NCI-H2081 (cell line): ENCODE measurements around the gene HDAC9.

Source experiments
- DNase-seq, 2 experiments: peaks; one replicate each; lab custom pipeline; 2025; lab: John Stamatoyannopoulos, UW

Gene HDAC9

GRCh38 chr7:18555968-18556367 lies 60.4 kb downstream of the HDAC9 start:
- no peak for DNase-seq

GRCh38 chr7:18558503-18558902 lies 63.0 kb downstream of the HDAC9 start:
- DNase-seq, result no peak

- no peak for DNase-seq
These were observed 63.4 kb downstream of the HDAC9 start for GRCh38 chr7:18558910-18559309.

DNA sequence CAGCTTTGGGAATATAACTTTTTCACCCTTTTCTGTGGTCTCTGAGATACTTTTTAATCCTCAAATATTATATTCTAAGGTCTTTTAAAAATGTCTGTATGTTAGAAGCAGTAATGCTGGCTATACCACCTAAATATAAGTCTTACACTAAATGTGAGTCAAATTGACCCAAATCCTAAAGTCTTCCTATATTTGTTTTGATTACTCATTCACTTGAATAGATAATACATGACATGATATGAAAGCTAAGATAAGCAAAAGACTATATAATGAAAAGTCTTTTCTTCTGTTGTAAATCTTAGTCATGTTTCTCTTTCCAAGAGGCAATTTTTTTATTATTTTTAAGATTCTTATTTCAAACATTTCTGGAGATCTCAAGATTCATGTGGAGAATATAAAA lies 64.2 kb downstream of the HDAC9 start:
- no peak for DNase-seq

GRCh38 chr7:18564779-18565178 lies 69.2 kb downstream of the HDAC9 start:
- DNase-seq, result no peak

DNA sequence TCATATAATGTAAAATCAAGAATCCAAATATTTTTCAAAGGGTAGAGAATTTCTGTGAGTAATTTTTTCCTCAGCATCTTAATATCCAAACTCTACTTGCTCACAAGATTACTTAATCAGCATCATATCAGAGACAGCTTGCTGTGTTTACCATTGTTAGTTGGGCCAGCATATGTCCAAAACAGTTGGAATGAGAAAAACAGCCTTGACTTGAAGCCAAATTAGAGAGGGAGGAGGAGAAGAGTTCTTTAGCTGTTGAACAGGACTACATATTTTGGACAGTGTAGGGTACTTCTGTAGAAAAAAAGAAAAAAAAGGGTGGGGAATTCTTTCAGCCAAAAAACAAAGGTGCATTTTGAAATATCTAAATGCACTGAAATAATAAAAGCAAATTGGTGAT lies 69.8 kb downstream of the HDAC9 start:
- peak in 1 of 2 experiments; percentile 17 for DNase-seq

GRCh38 chr7:18566205-18566604 lies 70.7 kb downstream of the HDAC9 start:
- DNase-seq, result no peak

GRCh38 chr7:18566829-18567228 lies 71.3 kb downstream of the HDAC9 start:
- DNase-seq, result no peak

DNA sequence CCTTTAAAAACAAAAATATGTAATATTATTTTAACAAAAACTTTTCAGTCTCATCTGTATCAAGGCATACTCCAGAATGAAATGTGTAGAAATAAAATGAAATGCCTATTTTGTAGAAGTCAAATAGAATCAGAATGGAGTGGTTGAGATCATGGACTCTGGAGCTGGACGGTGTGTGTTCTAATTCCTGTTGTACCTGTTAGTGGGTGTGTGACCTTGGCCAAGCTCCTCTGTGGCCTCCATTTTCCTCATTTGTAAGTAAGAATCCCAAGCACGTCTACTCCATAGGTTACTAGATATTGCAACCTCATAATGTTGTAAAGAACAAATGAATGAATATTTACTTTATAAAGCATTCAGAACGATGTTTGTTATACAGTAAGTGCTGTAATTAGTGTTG lies 74.9 kb downstream of the HDAC9 start:
- DNase-seq, result peak in 1 of 2 experiments; percentile 70

- DNase-seq, result peak in 1 of 2 experiments; percentile 70
These were observed 75.4 kb downstream of the HDAC9 start for GRCh38 chr7:18570890-18571478.

- DNase-seq, result no peak
These were observed 76.6 kb downstream of the HDAC9 start for GRCh38 chr7:18572154-18572553.

- no peak for DNase-seq
These were observed 77.3 kb downstream of the HDAC9 start for GRCh38 chr7:18572885-18573284.

DNA sequence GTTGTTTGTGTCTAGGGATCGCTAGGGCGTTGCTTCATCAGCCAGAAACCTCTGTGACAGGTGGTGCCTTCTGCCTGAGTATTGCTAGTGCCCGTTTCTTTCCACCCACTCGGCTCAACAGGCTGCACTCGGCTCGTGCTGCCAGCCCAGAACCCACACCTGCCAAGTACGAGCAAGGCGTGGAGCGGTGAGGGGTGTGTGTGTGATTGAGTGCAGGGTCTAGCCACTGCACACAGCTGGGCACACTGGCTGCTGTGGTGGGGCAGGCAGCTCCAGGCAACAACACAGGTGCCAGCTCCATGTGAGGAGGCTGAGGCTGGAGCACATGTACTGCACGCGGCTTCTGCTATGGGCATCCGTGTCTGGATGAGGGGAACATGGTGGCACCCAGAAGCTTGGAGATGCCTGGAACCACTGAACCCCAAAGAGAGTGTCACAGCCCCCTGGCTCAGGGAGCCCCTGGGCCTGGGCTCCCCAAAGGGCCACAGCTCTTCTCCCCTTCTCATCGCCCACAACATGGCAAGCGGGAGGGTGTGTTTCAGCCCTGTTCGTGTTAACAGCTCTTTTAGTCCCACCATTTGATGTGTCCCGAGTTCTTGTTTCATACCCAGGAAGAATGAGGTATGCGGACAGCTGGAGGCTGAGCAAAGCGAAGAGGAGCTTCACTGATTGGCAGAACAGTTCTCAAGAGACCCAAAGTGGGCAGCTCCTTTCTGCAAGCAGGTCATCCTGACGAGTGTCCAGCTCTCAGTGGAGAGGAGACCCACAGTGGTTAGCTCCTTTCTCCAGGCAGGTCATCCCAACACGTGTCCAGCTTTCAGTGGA lies 78.1 kb downstream of the HDAC9 start:
- peak in 1 of 2 experiments; percentile 28 for DNase-seq

- DNase-seq, result no peak
These were observed 78.6 kb downstream of the HDAC9 start for GRCh38 chr7:18574235-18574540.

DNA sequence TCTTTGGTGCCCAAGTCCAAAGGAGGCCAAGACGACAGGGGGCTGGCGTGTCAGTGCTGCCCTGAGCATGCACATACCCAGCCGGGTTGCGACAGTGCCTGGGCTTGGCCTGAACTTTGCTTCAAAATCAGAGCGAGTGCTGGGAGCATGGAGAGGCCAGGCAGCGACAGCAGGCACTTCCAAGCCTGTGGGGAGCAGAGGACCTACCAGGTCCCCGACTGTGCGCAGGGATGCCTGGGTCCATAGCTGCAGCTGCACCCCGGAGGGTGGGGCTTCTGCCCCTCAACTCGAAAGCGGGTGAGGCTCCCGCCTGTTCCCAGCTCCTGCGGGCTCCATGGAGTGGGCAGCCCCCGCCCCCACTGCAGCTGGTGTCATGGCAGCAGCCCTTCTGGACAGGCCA lies 79.1 kb downstream of the HDAC9 start:
- no peak for DNase-seq

DNA sequence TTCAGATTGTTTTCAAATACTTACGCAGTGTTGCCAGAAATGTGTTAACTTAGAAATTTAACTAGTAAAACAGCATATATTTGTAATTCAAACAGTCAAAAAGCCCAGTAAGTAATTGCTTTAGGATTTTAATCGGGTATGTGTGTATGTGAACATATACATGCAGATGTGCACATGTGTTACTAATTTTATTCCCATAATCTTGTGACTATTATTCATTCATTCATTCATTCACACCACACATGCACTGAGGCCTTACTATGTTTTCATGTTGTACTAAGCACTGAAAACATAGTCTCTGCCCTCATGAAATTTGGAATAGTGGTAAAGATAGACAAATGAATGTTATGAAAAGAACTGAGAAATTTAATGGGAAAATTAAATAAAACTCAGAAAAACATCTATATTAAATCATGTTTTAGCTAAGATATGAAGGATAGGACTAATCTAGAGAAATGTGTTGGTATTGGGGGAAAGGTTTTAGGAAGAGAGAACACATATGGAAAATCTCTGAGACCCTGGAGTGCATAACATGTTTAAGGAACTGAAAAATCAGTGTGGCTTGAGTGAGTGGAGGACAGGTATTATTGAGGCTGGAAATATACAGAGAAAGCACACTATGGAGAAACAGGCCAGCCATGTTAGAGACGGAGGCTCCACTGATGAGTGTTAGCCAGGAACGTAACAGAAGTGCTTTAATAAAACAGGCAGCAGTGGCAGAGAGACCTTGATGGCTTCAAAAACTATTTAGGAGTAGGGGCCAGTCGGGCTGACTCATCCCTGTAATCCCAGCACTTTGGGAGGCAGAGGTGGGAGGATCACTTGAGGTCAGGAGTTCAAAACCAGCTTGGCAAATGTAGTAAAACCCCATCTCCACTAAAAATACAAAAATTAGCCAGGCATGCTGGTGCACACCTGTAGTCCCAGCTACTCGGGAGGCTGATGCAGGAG lies 80.3 kb downstream of the HDAC9 start:
- no peak for DNase-seq

GRCh38 chr7:18577096-18577771 lies 81.7 kb downstream of the HDAC9 start:
- DNase-seq, result no peak

DNA sequence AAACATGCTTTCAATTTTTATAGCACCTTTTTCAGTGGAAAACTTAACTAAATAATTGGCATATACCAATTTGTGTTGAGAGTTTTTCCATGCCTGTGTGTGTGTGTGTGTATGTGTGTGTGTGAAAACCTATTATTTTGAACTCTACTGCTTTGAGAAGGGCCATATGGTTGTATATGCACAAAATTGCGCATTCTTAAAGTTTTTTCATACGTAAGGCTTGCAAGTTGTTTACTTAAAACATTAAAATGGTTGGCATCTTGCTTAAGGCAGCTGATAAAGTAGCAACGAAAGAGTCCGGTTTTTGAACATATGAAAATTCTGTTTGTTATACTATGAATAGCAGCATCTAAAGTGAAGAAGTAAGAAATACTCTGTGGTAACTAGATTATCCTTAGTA lies 84.1 kb downstream of the HDAC9 start:
- no peak for DNase-seq

DNA sequence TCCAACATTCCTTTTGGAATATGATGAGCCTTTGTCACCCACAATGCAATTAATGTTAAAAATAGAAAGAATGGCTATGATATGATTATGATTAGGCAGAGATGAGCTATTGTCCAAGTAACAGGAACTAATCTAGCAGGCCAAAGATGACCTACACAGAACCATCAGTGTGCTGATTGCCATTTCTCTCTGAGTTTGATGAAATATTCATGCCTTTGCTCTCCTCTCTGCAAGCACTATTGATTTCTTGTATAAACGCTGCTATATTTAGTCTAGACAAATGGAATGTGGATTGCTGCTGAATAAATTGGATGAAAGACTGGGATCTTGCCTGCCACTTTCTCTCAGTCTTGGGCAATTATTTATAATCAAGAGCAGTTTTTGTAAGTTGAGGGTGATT lies 85.4 kb downstream of the HDAC9 start:
- DNase-seq, result no peak

- DNase-seq, result no peak
These were observed 87.8 kb downstream of the HDAC9 start for GRCh38 chr7:18583305-18583704.

DNA sequence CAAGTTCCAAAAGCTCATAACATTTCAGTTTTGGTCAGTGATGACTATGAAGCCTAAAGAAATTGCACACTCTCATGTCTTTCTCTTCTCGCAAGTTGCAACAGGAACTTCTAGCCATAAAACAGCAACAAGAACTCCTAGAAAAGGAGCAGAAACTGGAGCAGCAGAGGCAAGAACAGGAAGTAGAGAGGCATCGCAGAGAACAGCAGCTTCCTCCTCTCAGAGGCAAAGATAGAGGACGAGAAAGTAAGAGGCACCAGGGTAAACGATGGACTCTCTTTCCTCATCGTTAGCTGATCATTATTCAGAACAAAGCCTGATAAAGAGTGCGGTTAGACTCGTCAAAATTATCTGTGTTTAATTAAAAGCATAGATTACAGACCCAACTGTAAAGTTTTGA lies 94.7 kb downstream of the HDAC9 start:
- DNase-seq, result no peak

GRCh38 chr7:18590744-18591340 lies 95.3 kb downstream of the HDAC9 start:
- peak in 1 of 2 experiments; percentile 26 for DNase-seq
